ENCODE results near the gene FLOT2. TPM values are rescaled to one million over a fixed set of nuclear protein-coding genes. Genes with fewer than 3 reads are reported as not detected.
A peak's percentile ranks its signal among the peaks of the same experiment; 100 is the strongest.

Gene FLOT2
- total RNA-seq, 4 donors from 2014 or later, result 21.7 to 53.6 (median 41.9) TPM

GRCh38 chr17:28900986-28901726 lies 3.6 kb upstream of the FLOT2 start:
- peaks cover 0 to 5% (median 0%) of the 10 kb centered on the region in 3 donors for H3K36me3 ChIP-seq
- TF ChIP-seq CTCF (IDR thresholded peaks at IDR 0.05), result no peak
- no peak for TF ChIP-seq POLR2A (IDR thresholded peaks at IDR 0.05)
- no peaks in the 10 kb centered on the region for H3K27me3 ChIP-seq
- DNase-seq, result no peak
- H3K9me3 ChIP-seq, result no peaks in the 10 kb centered on the region
- H3K4me3 ChIP-seq, result no peak overlapping the region
- H3K27ac ChIP-seq, result no peak overlapping the region
- H3K4me1 ChIP-seq, result peaks cover 0 to 24% (median 11%) of the 10 kb centered on the region in 4 donors

GRCh38 chr17:28899212-28899815 lies 1.8 kb upstream of the FLOT2 start:
- TF ChIP-seq CTCF (IDR thresholded peaks at IDR 0.05) (no peak), POLR2A (IDR thresholded peaks at IDR 0.05) (no peak)

GRCh38 chr17:28898527-28898955 lies 1.0 kb upstream of the FLOT2 start:
- no peak for TF ChIP-seq CTCF (IDR thresholded peaks at IDR 0.05)
- no peak for TF ChIP-seq POLR2A (IDR thresholded peaks at IDR 0.05)
- DNase-seq, result peak in 1 of 3 donors; percentile 31
- H3K4me3 ChIP-seq, result no peak overlapping the region
- H3K27me3 ChIP-seq, result no peaks in the 10 kb centered on the region
- H3K9me3 ChIP-seq, result no peaks in the 10 kb centered on the region
- H3K36me3 ChIP-seq, result no peaks in the 10 kb centered on the region
- H3K27ac ChIP-seq, result peak overlapping the region in 1 of 4 donors; percentile 98
- H3K4me1 ChIP-seq, result peaks cover 0 to 29% (median 24%) of the 10 kb centered on the region in 4 donors

More at GRCh38 chr17:28899212-28899815, 1.8 kb upstream of the FLOT2 start:
- H3K9me3 ChIP-seq, result no peaks in the 10 kb centered on the region
- no peaks in the 10 kb centered on the region for H3K36me3 ChIP-seq
- H3K27me3 ChIP-seq, result no peaks in the 10 kb centered on the region
- peaks cover 0 to 29% (median 17%) of the 10 kb centered on the region in 4 donors for H3K4me1 ChIP-seq
- no peak overlapping the region for H3K4me3 ChIP-seq
- H3K27ac ChIP-seq, result no peak overlapping the region
- peak in 1 of 3 donors; percentile 1 for DNase-seq

- Histone ChIP-seq H3K4me1 (peaks cover 0 to 31% (median 26%) of the 10 kb centered on the region in 4 donors), H3K27ac (peak overlapping the region; percentile 87 to 98 (median 92)), H3K9me3 (no peaks in the 10 kb centered on the region), H3K27me3 (no peaks in the 10 kb centered on the region), H3K4me3 (peak overlapping the region; percentile 75 to 96 (median 80)), H3K36me3 (no peaks in the 10 kb centered on the region)
- TF ChIP-seq CTCF (IDR thresholded peaks at IDR 0.05) (no peak), POLR2A (IDR thresholded peaks at IDR 0.05) (no peak)
- peak in 2 of 3 donors; percentile 30 to 63 for DNase-seq
These were observed 415 bp upstream of the FLOT2 start for GRCh38 chr17:28897769-28898526.

GRCh38 chr17:28896491-28896883 lies 1.0 kb downstream of the FLOT2 start:
- TF ChIP-seq POLR2A (IDR thresholded peaks at IDR 0.05), result no peak
- TF ChIP-seq CTCF (IDR thresholded peaks at IDR 0.05), result no peak
- no peak for DNase-seq
- H3K4me1 ChIP-seq, result peaks cover 0 to 31% (median 25%) of the 10 kb centered on the region in 4 donors

More at GRCh38 chr17:28896491-28896883, 1.0 kb downstream of the FLOT2 start:
- Histone ChIP-seq H3K36me3 (no peaks in the 10 kb centered on the region), H3K27ac (peak overlapping the region; percentile 87 to 98 (median 92)), H3K9me3 (no peaks in the 10 kb centered on the region), H3K4me3 (peak overlapping the region; percentile 75 to 96 (median 80)), H3K27me3 (no peaks in the 10 kb centered on the region)
